Activated CD8-positive, alpha-beta memory T cell treated with anti-CD3 and anti-CD28 coated beads for 36 hours (primary cell): ENCODE data around the gene DCAF4L1. TPM values are rescaled to one million over a fixed set of nuclear protein-coding genes. Genes with fewer than 3 reads are reported as not detected.

ENCODE experiments used
- CTCF ChIA-PET: fragments of 350-600 bp; sonication (Branson Sonifier 250); formaldehyde crosslinking; loops from one replicate; lab custom pipeline; 2021; ENCODE audit warnings: antibody characterized with exemption; lab: Charles Lee
- POLR2A ChIA-PET: fragments of 350-600 bp; sonication (Branson Sonifier 250); formaldehyde crosslinking; loops from one replicate; lab custom pipeline; 2021; ENCODE audit warnings: antibody characterized with exemption; lab: Charles Lee
- total RNA-seq, 2 experiments: library from RNA; stranded (reverse); gene quantifications; one replicate each; pipeline ENCODE4 v1.2.3, GENCODE V29; 2021

DCAF4L1 gene
- total RNA-seq, 2 experiments from 2014 or later, result 0.25 to 0.36 TPM

DNA sequence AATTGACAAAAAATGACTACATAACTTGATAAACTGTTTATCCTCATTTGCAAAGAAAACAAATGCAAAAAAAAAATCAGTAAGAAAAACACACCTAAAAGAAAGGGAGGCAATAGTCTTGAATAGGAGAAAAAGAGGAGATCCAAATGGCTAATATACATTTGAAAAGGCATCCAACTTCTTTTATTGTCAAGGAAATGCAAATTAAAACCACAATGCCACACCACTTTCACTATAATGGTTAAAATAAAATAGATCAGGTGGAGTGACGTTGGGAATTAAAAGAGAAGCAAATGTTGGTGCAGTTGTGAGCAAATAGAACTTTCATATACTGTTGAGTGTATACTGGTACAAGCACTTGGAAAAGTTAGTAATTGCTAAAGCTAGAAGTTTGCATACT is 3.6 kb downstream of the DCAF4L1 start:
- CTCF ChIA-PET, result no interaction called here
- POLR2A ChIA-PET, result no interaction called here

DNA sequence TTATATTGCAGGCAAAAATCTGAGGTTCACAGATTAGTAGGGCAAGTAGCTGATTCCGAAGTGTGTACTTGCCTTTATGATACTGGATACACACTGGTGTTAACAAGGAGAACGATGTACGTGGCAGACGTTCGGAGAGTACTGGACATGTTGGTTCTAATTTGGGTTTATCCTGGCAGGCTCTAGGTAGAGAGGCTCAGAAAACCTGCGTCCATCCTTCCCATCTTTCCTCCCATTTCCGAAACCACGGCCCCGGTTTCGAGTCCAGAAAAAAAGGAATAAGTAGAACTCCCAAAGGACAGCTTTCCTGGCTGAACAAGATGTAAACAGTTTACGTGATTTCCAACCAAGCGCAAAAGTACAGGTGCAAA is 8.4 kb downstream of the DCAF4L1 start:
- ChIA-PET POLR2A (interaction anchor here (0.5 to 0.6 kb wide), 2 partner anchors 17 to 20 kb away, joined by 3 read pairs; no protein-coding TSS in a partner anchor), CTCF (interaction anchor here (0.8 kb wide), 1 partner anchor 36 kb away, joined by 3 read pairs; no protein-coding TSS in a partner anchor)

DNA sequence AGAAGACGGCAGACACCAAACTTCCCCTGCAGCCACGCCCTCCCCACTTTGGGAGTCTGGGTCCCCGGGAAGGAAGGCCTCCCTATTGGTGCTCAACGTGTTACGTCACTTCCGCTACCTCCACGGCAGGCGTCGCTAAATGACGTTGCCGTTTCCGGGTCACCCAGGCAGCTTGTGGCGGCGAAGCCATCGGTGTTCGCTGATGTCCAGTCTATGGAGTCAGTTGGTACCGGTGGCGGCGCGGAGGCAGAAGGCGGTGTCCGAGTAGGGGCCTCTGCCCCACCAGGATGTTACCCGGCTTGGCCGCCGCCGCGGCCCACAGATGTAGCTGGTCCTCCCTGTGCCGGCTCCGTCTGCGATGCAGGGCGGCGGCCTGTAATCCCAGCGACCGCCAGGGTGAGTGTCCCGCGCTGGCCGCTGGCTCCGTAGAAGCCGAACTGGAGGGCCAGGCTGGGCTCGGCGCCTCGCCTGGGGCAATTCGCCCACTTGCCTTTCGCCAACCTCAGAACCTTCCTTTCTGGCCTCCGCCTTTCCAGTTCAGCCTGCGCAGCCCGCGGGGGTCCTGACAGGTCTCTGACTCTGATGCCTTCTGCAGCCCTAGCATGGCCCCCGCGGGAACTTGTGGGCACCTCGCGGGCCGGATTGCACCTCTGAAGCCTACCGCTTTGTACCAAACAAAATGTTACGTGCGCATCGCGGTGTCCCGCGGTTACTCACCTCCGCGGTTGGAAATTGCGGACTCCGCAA is 9.0 kb downstream of the DCAF4L1 start, which contains the start of gene SLC30A9:
TSS of gene SLC30A9 (plus strand) at position 166 of the 747 bp plus-strand sequence. CDS start at position 288, 122 bp downstream.
- CTCF ChIA-PET, result interaction anchor here (0.8 kb wide), 1 partner anchor 36 kb away, joined by 3 read pairs; no protein-coding TSS in a partner anchor
- POLR2A ChIA-PET, result interaction anchor here (0.5 to 0.6 kb wide), 2 partner anchors 16 to 19 kb away, joined by 3 read pairs; no protein-coding TSS in a partner anchor

DNA sequence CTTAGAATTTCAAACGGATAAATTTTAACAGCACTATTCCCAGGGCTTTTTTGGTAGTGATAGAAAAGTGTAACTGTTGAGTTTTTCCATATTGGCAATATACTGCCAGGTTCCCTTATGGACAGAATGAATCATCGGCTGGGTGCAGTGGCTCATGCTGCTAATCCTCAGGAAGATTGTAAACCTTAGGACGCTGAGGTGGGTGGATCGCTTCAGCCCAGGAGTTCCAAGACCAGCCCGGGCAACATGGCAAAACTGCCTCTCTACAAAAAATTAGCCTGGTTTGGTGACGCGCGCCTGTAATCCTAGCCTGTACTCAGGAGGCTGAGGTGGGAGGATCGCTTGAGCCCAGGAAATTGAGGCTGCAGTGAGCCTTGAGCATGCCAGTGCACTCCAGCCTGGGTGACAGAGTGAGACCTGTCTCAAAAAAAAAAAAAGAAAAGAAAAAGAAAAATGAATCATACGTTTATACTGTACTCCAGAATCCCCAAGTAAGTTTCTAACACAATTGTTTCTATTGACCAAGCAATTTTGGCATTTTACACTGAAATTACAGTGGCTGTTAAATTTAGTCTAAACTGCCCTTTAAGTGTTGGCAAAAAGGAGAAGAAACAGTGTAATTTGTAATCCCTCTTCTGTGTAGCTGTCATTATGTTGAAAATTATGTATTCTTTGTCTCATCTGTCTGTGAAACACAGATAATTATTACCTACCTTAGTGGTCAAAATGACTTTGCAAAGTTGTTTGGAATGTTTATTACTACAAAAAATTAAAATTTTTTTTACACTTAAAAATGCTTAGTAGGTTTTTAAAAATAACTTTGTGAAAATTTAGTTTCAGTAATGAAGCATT is 10.6 kb downstream of the DCAF4L1 start:
- ChIA-PET POLR2A (no interaction called here), CTCF (no interaction called here)

DNA sequence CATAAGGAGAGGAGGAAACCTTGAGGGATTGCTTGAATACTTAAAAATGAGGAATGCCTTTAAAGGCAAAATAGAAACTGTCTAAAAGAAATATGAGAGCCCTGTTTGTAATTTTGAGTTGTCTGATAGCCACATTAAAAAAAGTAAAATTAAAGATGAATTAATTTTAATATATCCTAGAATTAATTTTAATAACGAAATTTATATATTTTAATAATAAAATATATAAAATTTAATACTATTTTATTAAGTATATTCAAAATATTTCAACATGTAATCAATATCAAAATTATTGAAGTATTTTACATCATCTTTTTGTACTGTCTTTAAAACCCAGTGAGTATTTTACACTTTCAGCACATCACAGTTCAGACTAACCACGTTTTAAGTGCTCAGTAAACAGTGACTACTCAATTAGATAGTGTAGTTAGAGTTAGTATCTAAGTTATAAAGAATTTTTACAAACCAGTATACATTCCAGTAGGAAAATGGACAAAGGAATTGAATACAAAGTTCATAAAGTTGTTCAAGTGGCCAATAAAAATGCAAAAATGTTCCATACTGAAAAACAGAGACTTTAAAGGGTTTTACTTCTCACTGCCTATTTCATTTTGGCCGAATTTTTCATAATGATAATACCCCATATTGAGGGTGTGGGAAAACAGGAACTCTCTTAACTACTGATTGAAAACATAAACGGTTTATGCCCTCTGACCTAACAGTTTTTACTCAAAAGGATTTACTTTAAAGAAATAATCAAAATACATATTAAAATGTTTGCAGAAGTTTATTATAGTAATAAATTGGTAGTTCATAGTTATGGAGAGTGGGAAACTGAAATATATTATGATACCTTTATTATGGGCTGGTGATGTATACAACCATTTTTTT is 11.7 kb downstream of the DCAF4L1 start:
- POLR2A ChIA-PET, result no interaction called here
- CTCF ChIA-PET, result no interaction called here

DNA sequence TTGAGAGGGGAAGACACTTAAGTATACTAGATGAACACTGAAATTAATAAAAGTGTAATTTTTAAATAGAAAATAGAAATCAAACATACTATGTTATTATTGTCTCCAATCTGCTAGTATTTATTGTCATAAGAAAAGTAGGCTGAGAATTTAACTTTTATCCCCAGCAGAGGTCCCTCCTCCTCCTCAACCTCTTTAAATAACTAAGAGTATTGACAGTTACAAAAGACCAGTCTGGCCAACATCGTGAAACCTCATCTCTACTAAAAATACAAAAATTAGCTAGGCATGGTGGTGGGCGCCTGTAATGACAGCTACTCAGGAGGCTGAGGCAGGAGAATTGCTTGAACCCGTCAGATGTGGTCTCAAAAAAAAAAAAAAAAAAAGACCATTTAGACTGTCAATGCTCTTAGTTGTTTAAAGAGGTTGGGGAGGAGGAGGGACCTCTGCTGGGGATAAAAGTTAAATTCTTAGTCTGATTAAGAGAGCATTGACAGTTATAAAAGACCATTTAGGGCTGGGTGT is 13.0 kb downstream of the DCAF4L1 start:
- POLR2A ChIA-PET, result no interaction called here
- CTCF ChIA-PET, result no interaction called here

DNA sequence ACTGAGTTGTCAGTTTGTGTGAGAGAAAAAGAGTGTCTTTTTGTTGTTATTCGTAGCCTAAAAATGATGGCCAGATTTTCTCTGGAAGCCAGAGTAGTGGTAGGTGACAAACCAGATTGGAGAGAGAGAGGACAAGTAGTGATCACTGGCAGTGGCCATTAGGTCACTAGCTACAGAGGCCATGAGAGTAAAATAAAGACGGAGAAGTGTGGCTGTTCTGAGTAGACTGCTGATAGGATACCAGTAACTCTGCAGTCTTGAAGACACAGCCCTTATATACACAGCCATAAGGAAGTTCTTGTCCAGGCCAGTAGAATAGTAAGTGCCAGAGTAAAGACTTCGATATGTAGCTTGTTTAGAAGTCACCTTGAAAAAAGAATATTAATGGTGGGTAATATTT is 16.5 kb downstream of the DCAF4L1 start:
- ChIA-PET CTCF (interaction anchor here (0.7 kb wide), 1 partner anchor 15 kb away, joined by 3 read pairs; no protein-coding TSS in a partner anchor), POLR2A (no interaction called here)

DNA sequence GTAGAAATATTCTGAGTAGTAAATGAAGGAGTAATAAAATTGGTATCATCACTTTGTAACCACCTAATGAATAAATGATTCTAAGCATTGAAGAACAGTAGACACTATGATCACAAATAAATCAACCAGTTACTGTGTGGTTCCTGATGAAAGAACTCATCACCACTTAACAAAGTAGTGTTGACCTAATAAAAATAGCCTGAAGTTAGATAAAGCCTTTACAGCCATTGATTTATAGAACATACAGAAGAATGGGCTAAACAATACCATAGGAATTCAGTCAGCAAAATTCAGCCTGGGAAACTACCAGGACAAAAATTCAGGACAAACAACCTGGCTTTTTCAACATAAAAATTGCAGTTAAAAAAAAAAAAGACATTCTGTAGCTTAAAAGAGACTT is 17.8 kb downstream of the DCAF4L1 start:
- ChIA-PET CTCF (no interaction called here), POLR2A (no interaction called here)

DNA sequence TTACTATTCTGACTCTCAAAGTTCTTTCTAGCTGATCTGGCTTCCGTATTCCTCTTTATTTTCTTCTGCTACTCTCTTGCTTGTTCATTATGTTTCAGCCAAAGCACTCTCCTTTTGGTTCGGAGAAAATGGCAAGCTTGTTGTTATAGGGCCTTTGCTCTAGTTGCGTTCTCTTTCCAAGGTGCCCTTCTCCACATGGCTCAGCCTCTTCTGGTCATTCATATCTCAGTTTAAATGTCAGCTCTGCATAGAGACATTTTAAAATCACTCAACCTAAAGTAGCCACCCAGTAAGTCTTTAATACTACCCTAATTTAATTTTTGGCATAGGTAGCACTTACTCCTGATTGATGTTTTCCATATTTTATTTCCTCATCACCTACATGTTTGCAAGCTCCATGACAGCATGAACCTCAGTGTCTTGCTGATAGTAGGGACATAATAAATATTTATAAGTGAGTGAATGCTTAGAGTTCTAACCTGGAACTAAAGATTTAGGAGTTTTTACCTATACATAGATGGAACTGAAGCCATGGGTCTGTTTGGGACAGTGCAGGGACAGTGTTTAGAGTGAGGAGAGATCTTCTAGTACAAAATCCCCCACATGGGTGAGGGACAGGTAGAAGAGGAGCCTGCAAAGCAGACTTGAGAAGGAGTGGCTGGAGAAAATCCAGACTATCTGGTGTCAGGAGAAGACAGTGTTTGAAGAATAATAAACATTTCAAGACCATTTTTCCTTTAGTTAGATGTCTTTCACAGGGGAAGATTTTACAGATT is 26.6 kb downstream of the DCAF4L1 start:
- CTCF ChIA-PET, result no interaction called here
- POLR2A ChIA-PET, result no interaction called here

DNA sequence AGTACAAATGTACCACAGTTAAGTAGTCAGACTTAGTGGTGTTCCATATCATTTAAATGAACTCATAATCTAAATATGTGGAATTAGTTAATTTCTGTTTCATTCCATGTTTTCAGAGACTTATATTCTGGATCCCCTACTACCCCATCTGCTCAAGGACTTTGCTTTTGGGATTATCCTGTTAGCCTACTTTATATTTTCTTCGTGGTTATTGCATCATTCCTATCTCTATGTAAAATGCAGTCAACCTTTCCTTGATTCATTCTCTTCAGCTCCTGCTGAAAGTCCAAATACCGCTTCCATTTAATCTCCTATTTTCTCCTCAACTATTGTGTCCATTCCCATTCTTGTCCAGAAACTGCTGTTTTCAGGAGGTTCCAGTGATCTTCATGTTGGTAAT is 33.9 kb downstream of the DCAF4L1 start:
- POLR2A ChIA-PET, result no interaction called here
- CTCF ChIA-PET, result no interaction called here

DNA sequence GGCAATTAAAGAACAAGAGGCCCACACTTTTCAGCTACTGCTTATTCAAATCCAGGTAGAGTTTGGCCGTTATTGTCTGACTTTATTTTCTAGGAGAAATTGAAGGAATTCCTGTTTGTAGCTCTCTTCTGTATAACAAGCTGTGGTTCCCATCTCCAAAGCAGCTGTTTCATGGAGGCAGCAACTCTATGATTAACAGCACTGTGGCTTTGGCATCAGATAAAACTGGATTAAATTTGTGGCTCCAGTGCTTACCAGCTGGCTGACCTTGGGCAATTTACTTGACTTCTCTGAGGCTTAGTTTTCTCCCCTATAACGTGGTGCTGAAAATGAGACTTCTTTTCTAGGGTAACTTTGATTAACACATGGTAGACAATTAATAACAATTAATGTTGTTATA is 36.9 kb downstream of the DCAF4L1 start:
- POLR2A ChIA-PET, result no interaction called here
- CTCF ChIA-PET, result no interaction called here

Other genes starting within 250 kb of the DCAF4L1 start
- gene PHOX2B, start 233.0 kb upstream of the DCAF4L1 start, total RNA-seq, result not detected
- 10 to 100 TPM; 94.2 to 95.4 TPM for gene TMEM33, start 46.3 kb upstream of the DCAF4L1 start, total RNA-seq
- gene SLC30A9, start 8.8 kb downstream of the DCAF4L1 start, total RNA-seq, result 10 to 100 TPM; 60.5 to 61.4 TPM
- 1 to 10 TPM; 5.0 to 5.9 TPM for gene BEND4, start 170.9 kb downstream of the DCAF4L1 start, total RNA-seq